Hematopoietic multipotent progenitor cell treated with erythropoietin and hydrocortisone succinate and interleukin-3 and kit ligand, for 15 days (in vitro differentiated cells): ENCODE data around the gene FTCD.
"Not testable (repeated sequence)": the region's sequence is repeated elsewhere in the genome, so short reads cannot be mapped to it uniquely, and the experiment has no call there.

ENCODE experiments used
- DNase-seq: peaks from one replicate; pipeline ENCODE4 v3.0.0-alpha.2; 2015; ENCODE audit warnings: low spot score

FTCD gene

DNA sequence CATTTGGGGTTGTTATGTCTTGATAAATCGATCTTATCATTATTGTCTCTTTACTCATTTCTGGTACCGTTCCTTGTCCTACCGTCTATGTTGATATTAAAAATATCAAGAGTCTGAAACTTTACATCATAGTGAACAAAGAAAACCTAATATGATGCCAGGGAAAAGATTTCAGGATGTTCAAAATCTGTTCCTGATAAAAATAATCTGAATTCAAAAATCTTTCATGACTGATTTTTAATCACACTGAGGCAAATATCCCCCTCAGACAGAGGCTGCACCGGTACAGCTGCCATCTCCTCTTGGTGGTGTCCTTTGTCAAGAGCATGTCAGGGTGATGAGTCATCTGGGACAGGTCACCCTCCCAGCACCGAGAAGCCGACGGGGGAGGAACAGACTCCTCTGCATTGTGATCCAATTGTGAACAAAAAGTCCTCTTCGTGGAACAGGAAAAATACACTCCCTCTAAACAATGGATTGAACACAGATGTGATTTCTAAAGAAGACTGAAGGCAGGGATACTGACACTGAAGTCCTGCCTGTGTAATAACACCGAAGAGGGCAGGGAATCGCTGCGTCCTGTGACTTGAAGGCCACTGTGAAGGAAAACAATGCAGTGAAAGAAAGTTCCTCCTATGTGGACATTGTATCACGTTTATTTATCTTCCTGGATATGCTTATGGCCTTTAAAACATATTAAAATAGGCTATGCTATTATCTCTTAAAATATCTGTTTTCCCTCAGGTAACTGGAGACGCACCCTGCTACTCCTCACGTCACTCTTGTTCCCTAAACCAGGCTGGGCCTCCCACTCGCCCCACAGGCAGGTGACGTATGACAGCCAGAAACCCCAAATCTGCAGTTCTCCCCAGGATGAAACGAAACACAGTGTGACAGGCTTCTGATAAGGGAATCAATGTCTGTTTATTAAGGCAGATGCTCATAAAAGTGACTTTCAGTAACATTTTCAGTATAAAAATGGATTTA is 33.1 kb upstream of the FTCD start:
- DNase-seq: peak; percentile 13

DNA sequence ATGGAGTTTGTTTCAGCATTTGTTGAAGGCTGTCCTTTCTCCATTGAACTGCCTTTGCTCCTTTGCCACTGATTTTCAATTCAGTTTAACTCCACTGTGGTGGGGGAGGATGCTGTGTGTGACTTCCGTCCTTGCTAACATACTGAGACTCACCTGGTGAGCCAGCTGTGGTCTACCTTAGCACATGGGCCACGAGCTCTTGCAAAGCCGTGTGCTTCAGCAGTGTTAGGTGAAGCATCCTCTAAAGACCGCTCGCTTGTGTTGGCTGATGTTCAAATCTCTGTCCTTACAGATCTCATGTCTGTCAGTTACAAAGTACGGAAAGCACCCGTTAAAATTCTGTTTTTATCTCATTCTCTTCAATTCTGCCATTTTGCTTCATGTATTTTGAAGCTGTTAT is 32.4 kb upstream of the FTCD start:
- DNase-seq: no peak

DNA sequence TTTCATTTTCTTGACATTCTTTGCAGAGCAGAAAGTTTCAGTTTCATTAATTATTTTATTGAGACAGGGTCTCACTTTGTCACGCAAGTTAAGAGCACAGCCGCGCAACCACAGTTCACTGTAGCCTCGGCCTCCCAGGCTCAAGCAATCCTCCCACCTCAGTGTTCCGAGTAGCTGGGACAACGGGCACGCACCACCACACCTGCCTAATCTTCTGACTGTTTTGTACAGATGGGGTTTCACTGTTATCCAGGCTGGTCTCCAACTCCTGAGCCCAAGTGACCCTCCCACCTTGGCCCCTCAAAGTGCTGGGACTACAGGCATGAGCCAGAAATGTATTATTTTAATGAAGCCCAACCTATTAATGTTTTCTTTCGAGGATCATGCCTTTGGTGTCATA is 31.9 kb upstream of the FTCD start:
- no peak for DNase-seq

DNA sequence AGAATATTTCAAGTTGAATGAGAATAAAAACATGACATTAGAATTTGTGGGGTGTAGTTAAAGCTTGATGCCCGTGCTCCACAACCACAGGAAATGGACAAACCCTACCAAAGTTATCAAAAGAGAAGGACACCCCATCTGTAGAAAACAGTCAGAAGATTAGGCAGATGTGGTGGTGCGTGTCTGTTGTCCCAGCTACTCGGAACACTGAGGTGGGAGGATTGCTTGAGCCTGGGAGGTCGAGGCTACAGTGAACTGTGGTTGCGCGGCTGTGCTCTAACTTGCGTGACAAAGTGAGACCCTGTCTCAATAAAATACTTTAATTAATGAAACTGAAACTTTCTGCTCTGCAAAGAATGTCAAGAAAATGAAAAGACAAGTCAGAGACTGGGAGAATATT is 30.3 kb upstream of the FTCD start:
- no peak for DNase-seq

DNA sequence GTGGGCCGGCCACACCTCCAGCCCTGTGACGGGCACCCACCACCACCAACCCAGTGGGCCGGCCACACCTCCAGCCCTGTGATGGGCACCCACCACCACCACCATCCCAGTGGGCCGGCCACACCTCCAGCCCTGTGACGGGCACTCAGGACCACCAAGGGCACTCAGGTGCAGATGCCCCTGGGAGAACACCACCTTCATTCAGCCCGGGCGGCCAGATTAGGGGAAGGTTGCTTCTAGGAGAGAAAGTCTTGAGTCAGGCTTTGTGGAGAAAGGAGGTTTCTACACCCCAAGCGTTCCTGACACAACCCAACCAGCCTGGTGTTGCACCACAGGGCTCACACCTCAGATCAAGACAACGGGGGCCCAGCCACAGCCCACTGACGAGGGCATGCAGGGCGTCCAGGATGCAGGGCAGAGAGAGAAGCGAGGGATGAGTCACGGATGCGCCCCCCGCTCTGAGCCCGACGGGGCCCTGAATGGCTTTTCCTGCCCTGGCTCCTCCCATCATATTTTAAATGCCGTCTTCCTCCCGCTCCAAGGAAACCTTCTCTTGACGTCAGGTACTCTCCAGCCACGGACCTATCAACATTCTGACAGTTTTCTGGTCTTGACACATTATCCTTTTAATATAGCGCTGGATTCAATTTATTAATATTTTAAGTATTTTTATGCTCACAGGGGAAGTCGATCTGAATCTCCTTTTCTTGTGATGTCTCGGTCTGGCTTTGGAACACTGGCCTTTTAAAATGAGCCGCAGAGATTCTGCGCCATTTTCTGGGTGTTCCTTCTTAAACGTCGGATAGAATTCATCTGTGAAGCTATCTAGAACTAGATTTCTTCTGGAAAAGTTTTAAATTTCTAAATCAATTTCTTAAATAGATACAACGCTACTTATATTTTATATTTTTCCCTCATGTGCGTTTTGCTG is 29.5 kb upstream of the FTCD start:
- DNase-seq: peak; percentile 16

DNA sequence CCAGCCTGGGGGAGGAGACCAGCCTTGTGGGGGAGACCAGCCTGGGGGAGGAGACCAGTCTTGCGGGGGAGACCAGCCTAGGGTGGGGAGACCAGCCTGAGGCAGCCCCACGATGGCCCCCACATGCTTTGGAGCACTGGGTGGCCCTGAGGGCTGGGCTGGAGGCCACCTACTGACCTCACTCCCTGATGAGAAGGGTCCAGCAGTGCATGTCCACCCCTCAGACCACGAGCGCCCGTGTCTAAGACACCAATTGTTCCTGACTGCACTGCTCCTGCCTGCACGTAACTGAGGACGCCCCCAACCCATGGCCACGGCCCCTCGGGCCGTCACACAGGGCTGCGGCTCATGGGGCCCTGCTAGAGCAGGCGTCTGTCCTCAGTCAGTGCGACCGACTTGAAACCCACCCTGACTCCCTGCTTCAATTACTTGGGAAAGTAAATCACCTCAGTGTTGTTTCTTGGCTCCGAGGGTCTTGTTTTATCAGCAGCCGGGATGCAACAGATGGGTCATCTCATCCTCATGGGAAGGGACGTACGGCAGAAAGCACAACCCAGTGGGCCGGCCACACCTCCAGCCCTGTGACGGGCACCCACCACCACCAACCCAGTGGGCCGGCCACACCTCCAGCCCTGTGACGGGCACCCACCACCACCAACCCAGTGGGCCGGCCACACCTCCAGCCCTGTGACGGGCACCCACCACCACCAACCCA is 28.7 kb upstream of the FTCD start, which contains the start of gene SPATC1L:
Gene SPATC1L (minus strand): TSS at position 550 of the 715 bp plus-strand sequence. CDS start 1,643 bp downstream, outside the sequence.
- DNase-seq: peak; percentile 28

DNA sequence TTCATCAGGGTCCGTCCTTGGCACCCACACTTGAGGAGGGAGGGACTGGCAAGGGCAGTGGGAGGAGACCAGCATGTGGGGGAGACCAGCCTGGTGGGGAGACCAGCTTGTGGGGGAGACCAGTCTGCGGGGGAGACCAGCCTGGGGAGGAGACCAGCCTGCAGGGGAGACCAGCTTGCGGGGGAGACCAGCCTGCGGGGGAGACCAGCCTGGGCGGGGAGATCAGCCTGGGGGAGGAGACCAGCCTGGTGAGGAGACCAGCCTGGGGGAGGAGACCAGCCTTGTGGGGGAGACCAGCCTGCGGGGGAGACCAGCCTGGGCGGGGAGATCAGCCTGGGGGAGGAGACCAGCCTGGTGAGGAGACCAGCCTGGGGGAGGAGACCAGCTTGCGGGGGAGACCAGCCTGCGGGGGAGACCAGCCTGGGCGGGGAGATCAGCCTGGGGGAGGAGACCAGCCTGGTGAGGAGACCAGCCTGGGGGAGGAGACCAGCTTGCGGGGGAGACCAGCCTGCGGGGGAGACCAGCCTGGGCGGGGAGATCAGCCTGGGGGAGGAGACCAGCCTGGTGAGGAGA is 28.0 kb upstream of the FTCD start:
- not testable (repeated sequence) for DNase-seq

DNA sequence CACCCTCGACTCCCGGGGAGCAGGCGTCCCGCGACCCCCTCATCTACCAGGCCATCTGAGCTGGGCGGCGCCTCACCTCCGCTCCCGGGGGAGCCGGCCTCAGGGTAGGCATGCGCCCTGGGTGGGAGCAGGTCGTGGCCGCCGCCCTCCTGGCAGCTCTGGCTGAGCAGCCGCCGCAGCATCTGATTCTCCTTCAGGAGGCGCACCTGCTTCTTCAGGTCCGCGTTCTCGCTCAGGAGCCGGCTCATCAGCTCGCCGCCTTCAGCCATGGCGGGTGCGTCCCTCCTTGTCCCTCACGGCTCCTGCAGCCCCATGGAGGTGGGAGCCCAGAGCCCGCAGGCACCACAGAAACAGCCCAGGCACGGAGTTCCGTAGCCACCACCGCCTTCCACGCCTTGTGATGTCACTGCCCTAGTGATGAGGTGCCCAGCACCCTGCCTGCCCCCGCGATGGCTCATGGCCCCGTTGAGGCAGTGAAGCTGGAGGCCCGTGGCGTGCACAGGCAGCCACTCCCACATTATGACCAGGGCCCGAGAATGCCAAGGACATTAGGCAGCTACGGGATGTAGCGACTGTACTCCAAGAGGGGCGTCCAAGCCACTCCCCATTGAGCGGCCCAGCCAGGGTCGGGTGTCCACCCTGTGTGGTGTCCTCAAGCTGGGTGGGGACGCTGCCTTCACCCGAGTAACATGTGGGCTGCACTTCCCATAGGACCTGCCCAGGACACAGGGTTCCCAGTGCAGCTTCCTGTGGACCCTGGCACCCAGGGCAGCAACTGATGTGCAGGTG is 27.4 kb upstream of the FTCD start:
- no peak for DNase-seq

DNA sequence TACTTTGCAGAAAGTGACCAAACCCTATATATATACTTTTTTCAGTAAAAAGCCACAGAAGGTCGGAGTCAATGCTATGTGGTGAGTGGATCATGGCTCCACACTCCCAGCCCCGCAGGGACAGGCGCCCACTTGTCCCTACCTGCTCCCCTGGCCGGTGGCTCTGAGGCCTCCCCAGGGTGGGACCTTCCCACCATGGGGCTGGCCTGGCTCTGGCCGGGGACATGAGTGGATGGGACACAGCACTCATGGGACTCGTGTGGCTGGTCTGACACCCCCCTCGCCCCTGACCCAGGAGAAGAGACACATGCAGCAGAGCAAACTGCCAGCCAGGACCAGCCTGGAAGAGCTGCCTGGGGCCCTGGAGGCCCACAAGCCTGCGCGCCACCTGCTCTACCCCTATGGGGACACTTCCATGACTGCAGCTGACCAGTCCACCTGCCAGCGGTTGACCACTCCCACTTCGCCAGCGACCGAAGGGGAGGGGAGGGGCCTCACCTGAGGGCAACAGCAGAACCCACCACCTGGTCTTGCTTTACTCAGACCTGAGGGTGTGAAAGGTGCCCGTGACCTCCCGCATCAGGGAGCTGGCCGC is 26.7 kb upstream of the FTCD start:
- no peak for DNase-seq

DNA sequence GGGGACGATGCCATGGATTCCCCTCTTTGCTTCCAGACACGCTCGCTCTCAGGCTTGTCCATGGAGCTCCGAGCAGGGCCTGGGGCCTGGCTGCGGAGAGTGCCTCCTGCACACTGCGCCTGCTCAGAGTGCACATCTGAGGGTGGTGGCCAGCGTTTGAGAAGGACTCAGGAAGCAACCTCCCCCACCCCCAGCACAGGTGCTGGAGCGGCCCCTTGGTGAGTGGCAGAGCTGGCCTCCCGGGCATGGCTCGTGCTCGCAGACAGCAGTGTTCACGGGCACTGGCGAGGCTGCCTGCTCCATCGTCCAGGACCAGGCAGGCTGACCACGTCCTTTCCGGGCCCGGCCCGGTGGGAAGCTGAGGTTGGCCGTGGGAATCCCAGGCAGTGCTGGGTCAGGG is 26.1 kb upstream of the FTCD start:
- DNase-seq: no peak

DNA sequence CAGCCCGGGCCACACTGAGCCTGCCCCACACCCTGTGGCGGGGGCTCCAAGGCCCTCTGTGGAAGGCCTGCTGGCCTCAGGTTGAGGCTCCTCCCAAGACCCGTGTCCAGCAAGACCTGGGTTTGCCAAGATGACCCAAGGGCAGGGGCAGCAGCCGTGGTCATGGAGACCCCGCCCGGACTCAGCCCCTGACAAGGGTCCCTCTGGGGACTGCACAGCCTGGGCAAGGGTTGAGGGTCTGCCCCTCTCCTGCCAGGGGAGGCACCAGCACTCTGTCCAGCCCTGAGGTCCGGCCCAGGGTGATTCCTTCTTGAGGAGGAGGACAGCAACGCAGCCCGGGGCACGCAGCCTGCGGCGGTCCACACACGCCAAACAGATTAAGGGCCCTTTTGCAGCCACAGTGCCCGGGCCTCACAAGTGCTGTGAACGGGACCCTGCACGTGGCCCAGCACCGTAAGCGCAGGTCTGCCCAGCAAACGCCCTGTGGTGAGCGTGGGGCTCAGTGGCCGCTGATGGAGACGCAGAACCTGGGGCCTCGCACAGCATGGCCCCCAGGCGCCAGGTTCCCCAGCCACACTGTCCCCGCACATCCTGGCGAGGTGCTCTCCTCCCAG is 25.5 kb upstream of the FTCD start:
- DNase-seq: no peak

DNA sequence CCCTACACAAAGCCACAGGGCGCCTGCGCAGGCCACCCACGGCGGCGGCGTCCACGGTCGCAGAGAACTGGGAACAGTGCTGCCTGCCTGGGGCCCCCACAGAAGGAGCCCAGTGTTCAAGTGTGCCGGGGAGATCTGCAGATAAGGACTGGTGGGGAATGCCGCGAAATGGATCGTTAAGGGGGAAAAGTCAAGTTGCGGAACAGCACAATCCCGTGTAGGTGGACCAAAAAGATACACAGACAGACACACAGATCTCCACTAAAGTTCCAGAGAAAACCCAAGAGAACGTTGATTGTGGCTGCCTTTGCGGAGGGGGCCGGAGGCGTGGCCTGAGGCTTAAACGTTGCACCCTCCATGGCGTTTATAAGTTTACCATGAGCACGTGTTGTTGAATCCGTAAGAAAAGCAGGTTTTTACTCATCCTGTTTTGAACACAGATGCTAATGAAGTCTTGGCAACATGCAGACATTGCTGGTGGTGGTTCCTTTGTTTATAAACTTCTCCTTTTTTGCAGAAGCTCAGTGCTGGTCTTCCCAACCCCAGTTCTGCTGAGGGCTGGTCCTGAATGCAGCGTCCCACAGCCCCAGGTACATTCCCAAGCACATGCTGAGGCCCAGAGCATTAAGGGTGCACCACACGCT is 24.8 kb upstream of the FTCD start:
- DNase-seq: no peak

DNA sequence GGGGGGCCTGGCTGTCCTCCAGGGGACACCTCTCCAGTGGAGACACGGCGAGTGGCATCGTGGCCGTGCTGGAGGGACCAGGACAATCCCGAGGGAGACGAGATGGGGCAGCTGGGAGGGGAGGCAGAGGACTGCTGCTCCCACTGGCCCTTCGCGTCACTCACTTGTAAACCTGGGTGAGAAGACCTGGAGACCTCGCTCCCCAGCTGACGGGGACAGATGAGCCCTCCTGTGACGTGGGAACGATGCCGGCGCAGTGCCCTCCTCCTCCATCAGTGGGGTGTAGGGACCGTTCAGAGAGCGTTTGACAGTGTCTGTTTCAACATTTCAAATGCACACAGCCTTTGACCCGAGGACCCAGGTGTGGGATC is 24.3 kb upstream of the FTCD start:
- DNase-seq: no peak

DNA sequence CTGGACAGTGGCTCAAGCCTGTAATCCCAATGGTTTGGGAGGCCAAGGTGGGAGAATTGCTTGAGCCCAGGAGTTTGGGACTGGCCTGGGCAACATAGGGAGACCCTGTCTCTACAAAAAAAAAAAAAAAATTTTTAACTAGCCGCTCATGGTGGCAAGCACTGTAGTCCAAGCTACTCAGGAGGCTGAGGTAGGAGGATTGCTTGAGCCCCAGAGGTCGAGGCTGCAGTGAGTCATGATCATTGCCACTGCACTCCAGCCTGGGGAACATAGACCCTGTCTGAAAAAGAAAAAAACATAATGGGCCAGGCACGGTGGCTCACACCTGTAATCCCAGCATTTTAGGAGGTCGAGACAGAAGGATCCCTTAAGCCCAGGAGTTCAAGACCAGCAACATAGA is 23.6 kb upstream of the FTCD start:
- no peak for DNase-seq

DNA sequence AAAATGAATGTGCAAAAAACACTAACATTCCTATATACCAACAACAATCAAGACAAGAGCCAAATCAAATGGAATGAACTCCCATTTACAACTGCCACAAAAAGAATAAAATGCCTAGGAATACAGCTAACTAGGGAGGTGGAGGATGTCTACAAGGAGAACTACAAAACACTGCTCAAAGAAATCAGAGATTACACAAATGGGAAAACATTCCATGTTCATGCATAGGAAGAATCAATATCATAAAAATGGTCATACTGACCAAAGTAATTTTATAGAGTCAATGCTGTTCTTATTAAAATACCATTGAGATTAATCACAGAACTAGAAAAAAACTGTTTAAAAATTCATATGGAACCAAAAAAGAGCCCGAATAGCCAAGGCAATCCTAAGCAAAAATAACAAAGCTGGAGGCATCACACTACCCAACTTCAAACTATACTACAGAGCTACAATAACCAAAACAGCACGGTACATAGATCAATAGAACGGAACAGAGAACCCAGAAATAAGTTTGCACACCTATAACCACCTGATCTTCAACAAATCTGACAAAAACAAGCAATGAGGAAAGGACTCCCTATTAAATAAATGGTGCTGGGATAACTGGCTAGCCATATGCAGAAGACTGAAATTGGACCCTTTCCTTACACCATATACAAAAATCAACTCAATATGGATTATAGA is 21.2 kb upstream of the FTCD start:
- not testable (repeated sequence) for DNase-seq

DNA sequence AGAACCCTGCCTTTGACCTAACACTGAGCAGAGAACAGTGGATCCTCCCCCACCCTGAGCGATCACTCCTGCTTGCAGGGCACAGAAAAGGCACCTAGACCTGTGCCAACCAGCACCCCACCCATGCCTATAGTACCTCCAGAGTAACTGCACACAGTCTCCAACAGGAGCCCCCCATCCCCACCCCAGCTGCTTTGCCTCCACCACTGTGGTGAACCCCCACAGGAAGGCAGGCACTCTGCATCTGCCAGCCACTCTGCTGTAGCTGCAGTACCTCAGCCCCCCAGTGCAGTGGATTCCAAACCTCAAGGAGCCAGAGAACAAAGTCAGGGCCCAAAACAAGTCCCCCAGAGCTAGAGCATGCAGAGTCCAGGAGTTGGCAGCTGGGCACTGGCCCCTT is 18.2 kb upstream of the FTCD start:
- DNase-seq: no peak

DNA sequence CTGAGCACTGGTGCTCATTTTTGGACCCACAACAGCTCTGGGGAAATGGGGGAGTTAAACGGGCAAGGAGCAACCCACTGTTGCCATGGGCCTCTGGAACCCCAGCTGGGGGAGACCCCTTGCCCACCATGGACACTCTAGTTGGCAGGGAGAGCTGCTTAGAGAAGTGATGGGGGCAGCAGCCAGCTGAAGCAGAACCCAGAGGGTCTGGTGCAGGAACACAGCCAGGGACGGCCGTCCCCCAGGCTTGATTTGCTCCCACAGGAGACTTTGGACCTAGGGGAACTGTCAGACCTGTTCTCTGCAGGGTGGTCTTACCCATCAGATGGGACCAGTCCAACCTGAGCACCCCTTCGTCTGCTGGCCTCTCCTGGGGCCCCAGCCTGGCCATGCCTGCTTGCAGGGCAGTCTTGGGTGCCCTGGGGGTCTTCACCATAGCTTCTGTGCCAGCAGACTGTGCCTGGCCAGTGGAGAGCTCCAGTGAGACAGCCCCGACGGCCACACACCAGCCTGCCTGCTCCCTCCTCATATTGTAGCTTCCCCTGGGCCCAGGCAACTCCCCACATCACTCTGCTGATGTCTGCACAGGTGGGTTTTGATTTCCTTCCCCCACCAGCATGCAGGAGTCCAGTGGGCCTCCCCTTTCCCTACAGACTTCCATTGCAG is 17.6 kb upstream of the FTCD start:
- DNase-seq: no peak
